Mucosa of rectum (tissue), 2 donors: ENCODE results near the gene PCDHGB4.
"Not testable (repeated sequence)": the region's sequence is repeated elsewhere in the genome, so short reads cannot be mapped to it uniquely, and the experiment has no call there.

ENCODE experiments used
- H3K27ac ChIP-seq, 2 donors: one replicate each; pipeline ENCODE4 v1.7.0; 2013; ENCODE audit warnings: inconsistent platforms in 2 of 2, low read depth in 2 of 2, low read length in 2 of 2
- H3K27me3 ChIP-seq, 2 donors: one replicate each; pipeline ENCODE4 v1.7.0; 2013; ENCODE audit warnings: low read length in 2 of 2; ENCODE audit not compliant: control insufficient read depth in 2 of 2, insufficient read depth in 2 of 2
- H3K36me3 ChIP-seq, 2 donors: one replicate each; pipeline ENCODE4 v1.7.0; 2013; ENCODE audit warnings: low read length in 2 of 2; ENCODE audit not compliant: control insufficient read depth in 2 of 2, insufficient read depth in 2 of 2
- H3K4me1 ChIP-seq, 2 donors: one replicate each; pipeline ENCODE4 v1.7.0; 2013; ENCODE audit warnings: low read length in 2 of 2, mild to moderate bottlenecking in 1 of 2; ENCODE audit not compliant: control insufficient read depth in 2 of 2, insufficient read depth in 2 of 2
- H3K4me3 ChIP-seq, 2 donors: one replicate each; pipeline ENCODE4 v1.7.0; 2013; ENCODE audit warnings: low read length in 2 of 2
- H3K9ac ChIP-seq, 2 donors: one replicate each; pipeline ENCODE4 v1.7.0; 2013; ENCODE audit warnings: low read length in 2 of 2, low read depth in 1 of 2, mild to moderate bottlenecking in 1 of 2
- H3K9me3 ChIP-seq, 2 donors: one replicate each; pipeline ENCODE4 v1.7.0; 2013; ENCODE audit warnings: low read length in 2 of 2; ENCODE audit not compliant: control insufficient read depth in 2 of 2
- donor health status: healthy.
- donor health status: Normal muscosa, but diverticular disease.

Gene PCDHGB4

GRCh38 chr5:141384471-141385267 lies 2.8 kb upstream of the PCDHGB4 start:
- Histone ChIP-seq H3K4me1 (no peaks in the 10 kb centered on the region), H3K27me3 (no peaks in the 10 kb centered on the region), H3K36me3 (no peaks in the 10 kb centered on the region), H3K4me3 (no peak overlapping the region), H3K9me3 (peaks cover 8 to 39% of the 10 kb centered on the region in 2 donors), H3K27ac (no peak overlapping the region), H3K9ac (no peak overlapping the region)

DNA sequence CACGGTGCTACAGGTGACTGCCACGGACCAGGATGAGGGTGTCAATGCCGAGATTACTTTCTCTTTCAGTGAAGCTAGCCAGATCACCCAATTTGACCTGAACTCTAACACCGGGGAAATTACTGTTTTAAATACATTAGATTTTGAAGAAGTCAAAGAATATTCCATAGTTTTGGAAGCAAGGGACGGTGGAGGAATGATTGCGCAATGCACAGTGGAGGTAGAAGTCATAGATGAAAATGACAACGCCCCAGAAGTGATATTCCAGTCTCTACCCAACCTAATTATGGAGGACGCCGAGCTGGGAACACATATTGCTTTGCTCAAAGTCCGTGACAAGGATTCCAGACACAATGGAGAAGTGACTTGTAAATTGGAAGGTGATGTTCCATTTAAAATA lies 1.2 kb downstream of the PCDHGB4 start:
- Histone ChIP-seq H3K36me3 (no peaks in the 10 kb centered on the region), H3K4me1 (no peaks in the 10 kb centered on the region), H3K27ac (no peak overlapping the region), H3K9me3 (peaks cover 10 to 48% of the 10 kb centered on the region in 2 donors), H3K4me3 (peak overlapping the region in 1 of 2 donors; percentile 29), H3K27me3 (no peaks in the 10 kb centered on the region), H3K9ac (no peak overlapping the region)

DNA sequence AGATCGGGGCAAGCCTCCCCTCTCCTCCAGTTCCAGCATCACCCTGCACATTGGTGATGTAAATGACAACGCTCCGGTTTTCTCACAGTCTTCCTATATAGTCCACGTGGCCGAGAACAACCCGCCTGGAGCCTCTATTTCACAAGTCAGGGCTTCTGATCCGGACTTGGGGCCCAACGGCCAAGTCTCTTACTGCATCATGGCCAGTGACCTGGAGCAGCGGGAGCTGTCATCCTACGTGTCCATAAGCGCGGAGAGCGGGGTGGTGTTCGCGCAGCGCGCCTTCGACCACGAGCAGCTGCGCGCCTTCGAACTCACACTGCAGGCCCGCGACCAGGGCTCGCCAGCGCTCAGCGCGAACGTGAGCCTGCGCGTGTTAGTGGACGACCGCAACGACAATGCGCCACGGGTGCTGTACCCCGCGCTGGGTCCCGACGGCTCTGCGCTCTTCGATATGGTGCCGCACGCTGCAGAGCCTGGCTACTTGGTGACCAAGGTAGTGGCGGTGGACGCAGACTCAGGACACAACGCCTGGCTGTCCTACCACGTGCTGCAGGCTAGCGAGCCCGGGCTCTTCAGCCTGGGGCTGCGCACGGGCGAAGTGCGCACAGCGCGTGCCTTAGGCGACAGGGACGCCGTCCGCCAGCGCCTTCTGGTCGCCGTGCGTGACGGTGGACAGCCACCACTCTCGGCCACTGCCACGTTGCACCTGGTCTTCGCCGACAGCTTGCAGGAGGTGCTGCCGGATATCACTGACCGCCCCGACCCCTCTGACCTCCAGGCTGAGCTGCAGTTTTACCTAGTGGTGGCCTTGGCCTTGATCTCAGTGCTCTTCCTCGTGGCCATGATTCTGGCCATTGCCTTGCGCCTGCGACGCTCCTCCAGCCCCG lies 1.9 kb downstream of the PCDHGB4 start:
- Histone ChIP-seq H3K9ac (no peak overlapping the region), H3K9me3 (peaks cover 10 to 48% of the 10 kb centered on the region in 2 donors), H3K4me1 (no peaks in the 10 kb centered on the region), H3K4me3 (no peak overlapping the region), H3K27me3 (no peaks in the 10 kb centered on the region), H3K36me3 (no peaks in the 10 kb centered on the region), H3K27ac (no peak overlapping the region)

DNA sequence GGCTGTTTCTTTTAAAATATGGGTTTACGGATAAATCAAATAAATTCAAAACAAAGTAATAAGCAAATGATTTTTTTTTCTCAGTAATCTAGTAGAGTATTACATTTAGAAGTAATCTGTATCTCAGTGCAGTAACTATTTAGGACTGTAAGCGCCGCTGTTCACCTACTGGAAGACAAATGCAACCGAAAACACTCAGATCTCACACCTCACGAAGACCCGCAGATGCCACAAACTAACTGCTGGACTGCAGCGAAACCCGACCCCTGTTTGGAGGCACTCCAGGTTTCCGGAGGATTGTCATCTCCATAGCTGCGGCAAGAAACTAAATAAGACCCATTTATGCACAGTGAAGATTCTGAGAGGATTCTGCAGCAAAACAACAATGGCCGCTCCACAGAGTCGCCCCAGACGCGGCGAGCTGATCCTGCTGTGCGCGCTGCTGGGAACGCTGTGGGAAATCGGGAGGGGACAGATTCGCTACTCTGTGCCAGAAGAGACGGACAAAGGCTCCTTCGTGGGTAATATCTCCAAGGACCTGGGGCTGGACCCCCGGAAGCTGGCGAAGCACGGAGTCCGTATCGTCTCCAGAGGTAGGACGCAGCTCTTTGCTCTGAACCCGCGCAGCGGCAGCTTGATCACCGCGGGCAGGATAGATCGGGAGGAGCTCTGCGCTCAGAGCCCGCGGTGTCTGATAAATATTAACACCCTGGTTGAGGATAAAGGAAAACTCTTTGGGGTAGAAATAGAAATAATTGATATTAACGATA lies 5.1 kb downstream of the PCDHGB4 start, which contains the start of gene PCDHGA8:
TSS of gene PCDHGA8 (plus strand) at position 205 of the 770 bp plus-strand sequence. CDS start at position 386, 181 bp downstream.
- Histone ChIP-seq H3K4me1 (no peaks in the 10 kb centered on the region), H3K36me3 (no peaks in the 10 kb centered on the region), H3K4me3 (no peak within 1 kb of the TSS), H3K27ac (no peak within 1 kb of the TSS), H3K27me3 (no peaks in the 10 kb centered on the region), H3K9ac (no peak within 1 kb of the TSS), H3K9me3 (peaks cover 14 to 45% of the 10 kb centered on the region in 2 donors)

DNA sequence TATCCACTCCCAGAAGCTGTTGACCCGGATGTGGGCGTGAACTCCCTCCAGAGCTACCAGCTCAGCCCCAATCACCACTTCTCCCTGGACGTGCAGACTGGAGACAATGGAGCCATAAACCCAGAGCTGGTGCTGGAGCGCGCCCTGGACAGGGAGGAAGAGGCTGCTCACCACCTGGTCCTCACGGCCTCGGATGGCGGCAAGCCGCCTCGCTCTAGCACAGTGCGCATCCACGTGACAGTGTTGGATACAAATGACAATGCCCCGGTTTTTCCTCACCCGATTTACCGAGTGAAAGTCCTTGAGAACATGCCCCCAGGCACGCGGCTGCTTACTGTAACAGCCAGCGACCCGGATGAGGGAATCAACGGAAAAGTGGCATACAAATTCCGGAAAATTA lies 5.8 kb downstream of the PCDHGB4 start:
- H3K4me3 ChIP-seq: no peak overlapping the region
- no peak overlapping the region for H3K27ac ChIP-seq
- no peaks in the 10 kb centered on the region for H3K4me1 ChIP-seq
- H3K36me3 ChIP-seq: no peaks in the 10 kb centered on the region
- H3K9ac ChIP-seq: no peak overlapping the region
- H3K9me3 ChIP-seq: peaks cover 13 to 43% of the 10 kb centered on the region in 2 donors
- no peaks in the 10 kb centered on the region for H3K27me3 ChIP-seq

DNA sequence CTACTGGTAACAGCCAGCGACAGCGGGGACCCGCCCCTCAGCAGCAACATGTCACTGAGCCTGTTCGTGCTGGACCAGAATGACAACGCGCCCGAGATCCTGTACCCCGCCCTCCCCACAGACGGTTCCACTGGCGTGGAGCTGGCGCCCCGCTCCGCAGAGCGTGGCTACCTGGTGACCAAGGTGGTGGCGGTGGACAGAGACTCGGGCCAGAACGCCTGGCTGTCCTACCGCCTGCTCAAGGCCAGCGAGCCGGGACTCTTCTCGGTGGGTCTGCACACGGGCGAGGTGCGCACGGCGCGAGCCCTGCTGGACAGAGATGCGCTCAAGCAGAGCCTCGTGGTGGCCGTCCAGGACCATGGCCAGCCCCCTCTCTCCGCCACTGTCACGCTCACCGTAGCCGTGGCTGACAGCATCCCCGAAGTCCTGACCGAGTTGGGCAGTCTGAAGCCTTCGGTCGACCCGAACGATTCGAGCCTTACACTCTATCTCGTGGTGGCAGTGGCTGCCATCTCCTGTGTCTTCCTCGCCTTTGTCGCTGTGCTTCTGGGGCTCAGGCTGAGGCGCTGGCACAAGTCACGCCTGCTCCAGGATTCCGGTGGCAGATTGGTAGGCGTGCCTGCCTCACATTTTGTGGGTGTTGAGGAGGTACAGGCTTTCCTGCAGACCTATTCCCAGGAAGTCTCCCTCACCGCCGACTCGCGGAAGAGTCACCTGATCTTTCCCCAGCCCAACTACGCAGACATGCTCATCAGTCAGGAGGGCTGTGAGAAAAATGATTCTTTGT lies 7.1 kb downstream of the PCDHGB4 start:
- H3K4me1 ChIP-seq, H3K27me3 ChIP-seq, H3K36me3 ChIP-seq, H3K9ac ChIP-seq, H3K27ac ChIP-seq, H3K4me3 ChIP-seq: not testable (repeated sequence)
- peaks cover 16 to 38% of the 10 kb centered on the region in 2 donors for H3K9me3 ChIP-seq

GRCh38 chr5:141397756-141398551 lies 10.5 kb downstream of the PCDHGB4 start, which contains the start of gene PCDHGB5:
Gene PCDHGB5 (plus strand): TSS chr5:141397947. CDS start chr5:141398128, 181 bp downstream.
- H3K9ac ChIP-seq, H3K27me3 ChIP-seq, H3K27ac ChIP-seq, H3K4me1 ChIP-seq, H3K36me3 ChIP-seq: not testable (repeated sequence)
- peaks cover 32 to 39% of the 10 kb centered on the region in 2 donors for H3K9me3 ChIP-seq
- H3K4me3 ChIP-seq: peak within 1 kb of the TSS; percentile 16 to 48

DNA sequence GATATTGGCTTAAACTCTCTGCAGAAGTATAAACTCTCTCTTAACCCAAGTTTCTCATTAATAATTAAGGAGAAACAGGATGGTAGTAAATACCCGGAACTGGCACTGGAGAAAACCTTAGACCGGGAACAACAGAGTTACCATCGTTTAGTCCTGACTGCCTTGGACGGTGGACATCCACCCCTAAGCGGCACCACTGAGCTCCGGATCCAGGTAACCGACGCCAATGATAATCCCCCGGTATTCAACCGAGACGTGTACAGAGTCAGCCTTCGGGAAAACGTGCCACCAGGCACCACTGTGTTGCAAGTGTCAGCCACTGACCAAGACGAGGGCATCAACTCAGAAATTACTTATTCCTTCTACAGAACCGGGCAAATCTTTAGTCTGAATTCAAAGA lies 11.1 kb downstream of the PCDHGB4 start:
- Histone ChIP-seq H3K9me3 (peaks cover 35 to 36% of the 10 kb centered on the region in 2 donors), H3K27ac (no peak overlapping the region), H3K4me3 (peak overlapping the region; percentile 5 to 16), H3K27me3 (peaks cover 0 to 3% of the 10 kb centered on the region in 2 donors), H3K36me3 (no peaks in the 10 kb centered on the region), H3K9ac (no peak overlapping the region), H3K4me1 (no peaks in the 10 kb centered on the region)
